Mesenteric fat pad (tissue), 1 donor: ENCODE measurements around the gene GALR3. TPM values are rescaled to one million over a fixed set of nuclear protein-coding genes. Genes with fewer than 3 reads are reported as not detected.

Source experiments
- DNase-seq: peaks from one replicate; pipeline ENCODE4 v3.0.0-alpha.2; 2020; ENCODE audit warnings: low spot score
- microRNA-seq: library from miRNA; unstranded; fragments of <30 nt; microRNA quantifications from one replicate; pipeline ENCODE4 v1.2.0, GENCODE V29; 2020; ENCODE audit warnings: borderline number of aligned reads
- total RNA-seq: library from RNA; stranded (reverse); fragmentation: NEBNext Ultra II Directional; extraction: Animal tissue kit (Norgen Biotek cat#: 25700); gene quantifications from one replicate; pipeline ENCODE4 v1.2.1, GENCODE V29; 2021
- donor health status: DM: yes; HTN: yes; CAD: no.

The GALR3 gene
- total RNA-seq, 1 donor from 2014 or later, result not detected

DNA sequence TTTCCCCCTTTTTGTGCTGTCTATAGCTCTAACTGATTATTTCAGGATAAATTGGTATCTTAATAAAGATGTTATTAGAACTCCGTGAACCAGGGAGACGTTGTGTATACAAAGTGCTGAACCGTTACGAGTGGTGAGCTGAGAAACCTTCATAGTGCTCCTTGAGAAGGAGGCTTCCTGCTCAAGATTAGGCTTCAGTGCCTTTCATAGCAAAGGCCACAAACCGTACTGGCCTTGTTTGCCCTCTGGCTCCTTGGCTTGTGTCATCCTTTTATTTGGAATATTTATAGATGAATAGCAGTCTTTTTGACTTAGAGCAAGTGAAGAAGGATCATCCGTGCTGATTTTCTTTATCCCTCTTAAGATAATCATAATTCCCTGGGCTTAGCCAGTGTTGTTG is 42.3 kb downstream of the GALR3 start:
- DNase-seq, result no peak

DNA sequence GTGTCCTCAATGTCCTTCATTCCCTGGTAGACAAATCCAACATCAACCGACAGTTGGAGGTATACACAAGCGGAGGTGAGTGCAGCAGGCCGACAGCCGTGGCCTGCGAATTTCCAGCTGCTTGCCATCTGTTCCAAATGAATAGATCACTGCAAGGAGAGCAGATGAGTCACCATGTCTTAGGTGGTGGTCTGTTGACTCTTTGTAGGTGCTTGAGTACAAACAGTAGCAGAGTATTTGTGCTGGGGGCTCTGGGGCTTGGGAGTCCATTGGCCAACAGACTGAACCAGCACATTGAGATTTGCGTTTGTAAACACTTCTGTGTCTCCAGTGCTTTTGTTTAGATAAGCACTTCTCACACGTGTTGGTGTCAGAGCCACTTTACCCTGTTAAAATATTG is 47.1 kb downstream of the GALR3 start:
- DNase-seq, result no peak

Small RNA genes lying within 50 kb of the gene (microRNA-seq; reads per million reads assigned to microRNA genes)
- gene MIR659, result not detected

Other genes starting within 250 kb of the GALR3 start
- gene LGALS2, start 243.3 kb upstream of the GALR3 start, total RNA-seq, result 0.84 TPM
- gene GGA1, start 214.5 kb upstream of the GALR3 start, total RNA-seq, result 47.3 TPM
- 15.0 TPM for gene SH3BP1, start 183.7 kb upstream of the GALR3 start, total RNA-seq
- gene PDXP, start 164.7 kb upstream of the GALR3 start, total RNA-seq, result 8.5 TPM
- 1,964 TPM for gene LGALS1, start 147.7 kb upstream of the GALR3 start, total RNA-seq
- gene NOL12, start 137.0 kb upstream of the GALR3 start, total RNA-seq, result 17.3 TPM
- 91.7 TPM for gene TRIOBP, start 126.3 kb upstream of the GALR3 start, total RNA-seq
- 4.3 TPM for gene GCAT, start 15.4 kb upstream of the GALR3 start, total RNA-seq
- gene ANKRD54, start 21.0 kb downstream of the GALR3 start, total RNA-seq, result 15.6 TPM
- 258 TPM for gene EIF3L, start 26.0 kb downstream of the GALR3 start, total RNA-seq
- 44.7 TPM for gene MICALL1, start 82.9 kb downstream of the GALR3 start, total RNA-seq
- not detected for gene C22orf23, start 130.2 kb downstream of the GALR3 start, total RNA-seq
- gene POLR2F, start 130.3 kb downstream of the GALR3 start, total RNA-seq, result 56.9 TPM
- gene SOX10, start 161.2 kb downstream of the GALR3 start, total RNA-seq, result not detected
- gene PICK1, start 234.0 kb downstream of the GALR3 start, total RNA-seq, result 13.5 TPM